Ovary (tissue), 3 donors: ENCODE results near the gene MYO3B.

Experiments used
- EP300 ChIP-seq: sonication (generic); formaldehyde crosslinking; IDR thresholded peaks from one replicate; pipeline ENCODE4 v1.6.1; 2017; ENCODE audit warnings: antibody characterized with exemption
- POLR2A ChIP-seq: fragments of 450-650 bp; IDR thresholded peaks from one replicate; pipeline ENCODE4 v1.6.1; 2017; ENCODE audit warnings: antibody characterized with exemption, mild to moderate bottlenecking, moderate library complexity
- TF ChIP-seq, protein P1 (sequence below), 3 donors: fragments of 450-650 bp in 2 of 3; fragments of 200-600 bp in 1 of 3; IDR thresholded peaks; one replicate each; pipeline versions ENCODE4 v1.5.1 to v1.8.0; 2016 to 2022; ENCODE audit warnings: antibody characterized with exemption in 3 of 3, mild to moderate bottlenecking in 1 of 3
- donor health status: DM: no; HTN: no; CAD: no.

DNA sequence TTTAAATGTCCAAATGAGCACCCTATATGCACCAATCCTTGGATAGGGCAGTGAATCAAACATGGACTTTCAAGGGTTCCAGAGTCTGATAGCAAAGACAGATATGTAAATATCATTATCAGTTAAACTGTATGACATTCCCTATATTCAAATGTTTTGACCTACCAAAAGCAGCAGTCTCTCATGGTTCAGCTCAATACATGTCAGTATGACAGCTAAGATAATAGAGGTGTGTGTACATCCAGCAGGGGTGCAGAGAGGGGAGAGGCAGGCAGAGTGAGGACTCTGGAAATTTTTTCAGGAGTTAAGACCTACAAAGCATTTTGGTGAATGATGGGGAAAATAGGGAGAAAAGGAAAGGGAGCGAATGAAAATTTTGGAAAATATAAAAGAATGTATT is 106.3 kb downstream of the MYO3B start:
- TF ChIP-seq, protein P1, sequence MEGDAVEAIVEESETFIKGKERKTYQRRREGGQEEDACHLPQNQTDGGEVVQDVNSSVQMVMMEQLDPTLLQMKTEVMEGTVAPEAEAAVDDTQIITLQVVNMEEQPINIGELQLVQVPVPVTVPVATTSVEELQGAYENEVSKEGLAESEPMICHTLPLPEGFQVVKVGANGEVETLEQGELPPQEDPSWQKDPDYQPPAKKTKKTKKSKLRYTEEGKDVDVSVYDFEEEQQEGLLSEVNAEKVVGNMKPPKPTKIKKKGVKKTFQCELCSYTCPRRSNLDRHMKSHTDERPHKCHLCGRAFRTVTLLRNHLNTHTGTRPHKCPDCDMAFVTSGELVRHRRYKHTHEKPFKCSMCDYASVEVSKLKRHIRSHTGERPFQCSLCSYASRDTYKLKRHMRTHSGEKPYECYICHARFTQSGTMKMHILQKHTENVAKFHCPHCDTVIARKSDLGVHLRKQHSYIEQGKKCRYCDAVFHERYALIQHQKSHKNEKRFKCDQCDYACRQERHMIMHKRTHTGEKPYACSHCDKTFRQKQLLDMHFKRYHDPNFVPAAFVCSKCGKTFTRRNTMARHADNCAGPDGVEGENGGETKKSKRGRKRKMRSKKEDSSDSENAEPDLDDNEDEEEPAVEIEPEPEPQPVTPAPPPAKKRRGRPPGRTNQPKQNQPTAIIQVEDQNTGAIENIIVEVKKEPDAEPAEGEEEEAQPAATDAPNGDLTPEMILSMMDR (IDR thresholded peaks at IDR 0.05), result no peak
- no peak for TF ChIP-seq POLR2A
- TF ChIP-seq EP300, result no peak
